Stromal cell of bone marrow (primary cell): Measurements from ENCODE around the gene PRIMA1.

Experiments
- DNase-seq: peaks from one replicate; pipeline ENCODE4 v3.0.0-alpha.2; 2012; ENCODE audit warnings: low read depth

The PRIMA1 gene

DNA sequence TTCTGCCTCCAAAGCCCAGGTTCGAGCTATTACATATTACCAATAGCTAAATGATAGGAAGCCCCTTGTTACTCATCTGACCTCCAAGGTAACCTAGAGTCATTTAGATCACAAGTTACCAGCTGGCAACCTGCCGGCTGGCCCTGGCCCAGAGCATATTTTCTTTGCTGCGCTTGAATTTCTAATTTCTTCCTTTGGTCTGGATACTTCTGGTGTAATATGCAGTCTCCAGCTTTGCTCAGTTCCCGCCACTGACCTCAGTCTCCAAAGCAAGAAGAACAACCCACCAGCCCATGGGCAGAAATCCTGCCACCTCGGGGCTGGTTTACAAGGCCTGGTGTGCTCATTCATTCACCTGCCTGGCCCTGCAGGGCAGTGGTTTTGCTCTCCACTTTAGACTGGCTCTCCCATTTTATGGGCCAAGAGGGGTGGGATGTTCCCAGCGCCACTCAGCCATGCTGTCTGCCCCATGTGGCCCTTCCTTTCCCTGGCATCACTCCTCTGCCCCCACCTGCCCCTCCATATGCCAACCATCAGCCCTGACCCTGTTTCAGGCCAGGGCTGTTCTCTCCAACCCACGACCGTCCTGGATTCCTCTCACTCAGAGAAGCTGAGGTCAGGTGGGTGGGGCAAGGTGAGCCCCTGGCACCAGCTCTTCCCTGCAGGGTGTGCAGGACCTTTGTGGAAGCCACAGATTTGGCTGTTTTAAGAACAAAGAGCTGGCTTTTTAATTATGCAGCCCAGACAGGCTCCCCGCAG lies 76.0 kb downstream of the PRIMA1 start:
- no peak for DNase-seq

DNA sequence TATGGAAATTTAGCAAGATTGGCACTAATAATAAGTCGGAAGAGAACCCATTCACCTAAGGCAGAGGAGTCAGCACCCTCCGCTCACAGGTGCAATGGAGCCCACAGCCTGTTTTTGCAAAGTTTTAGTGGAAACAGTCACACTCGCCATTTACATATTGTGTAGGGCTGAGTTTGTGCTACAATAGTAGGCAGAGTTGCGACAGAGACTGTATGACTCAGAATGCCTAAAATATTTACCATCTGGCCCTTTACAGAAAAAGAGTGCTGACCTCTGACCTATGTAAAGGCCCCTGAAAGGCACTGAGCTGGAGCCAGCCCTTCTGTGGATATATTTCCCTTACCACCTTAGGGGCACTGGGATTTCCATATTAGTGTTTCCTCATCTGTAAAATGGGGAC lies 79.0 kb downstream of the PRIMA1 start:
- DNase-seq = no peak

DNA sequence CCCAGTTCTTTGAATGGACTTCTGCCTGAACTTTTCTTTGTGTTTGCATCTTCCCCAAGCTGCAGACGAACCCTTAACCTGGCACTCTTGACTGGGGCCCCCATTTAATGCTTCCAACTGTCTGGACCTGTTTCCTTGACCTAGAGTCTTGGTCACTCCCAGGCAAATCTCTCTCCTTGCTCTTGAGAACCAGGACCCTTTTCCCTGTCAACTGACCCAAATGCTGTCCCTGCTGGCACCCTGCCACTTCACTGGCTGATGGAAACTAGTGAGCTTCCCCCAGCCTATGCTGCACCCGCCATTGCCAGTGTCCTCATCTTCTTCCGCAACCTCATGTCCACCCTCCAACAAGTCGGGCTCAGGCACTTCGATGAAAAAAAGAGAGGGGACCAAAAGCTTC lies 79.5 kb downstream of the PRIMA1 start:
- DNase-seq = no peak

DNA sequence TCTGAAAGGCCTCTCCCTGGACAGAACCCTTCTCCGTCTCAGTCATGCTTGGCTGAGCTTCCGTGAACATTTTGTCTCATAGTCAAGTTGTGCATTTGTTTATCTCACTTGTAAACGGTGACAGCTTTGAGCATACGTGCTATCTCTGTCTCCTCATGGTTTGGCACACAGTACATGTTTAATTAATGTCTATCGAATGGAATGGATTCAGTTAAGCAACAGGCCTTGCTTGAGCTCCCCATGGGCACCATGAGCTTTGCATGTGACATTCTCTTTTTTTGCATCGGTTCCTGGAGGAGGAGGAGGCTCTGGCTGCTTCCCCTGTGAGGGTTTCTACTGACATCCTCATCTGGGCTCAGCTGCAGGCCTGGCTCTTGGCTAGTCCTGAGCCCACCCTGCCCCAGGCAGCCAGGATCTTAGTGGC lies 80.0 kb downstream of the PRIMA1 start:
- DNase-seq = no peak

DNA sequence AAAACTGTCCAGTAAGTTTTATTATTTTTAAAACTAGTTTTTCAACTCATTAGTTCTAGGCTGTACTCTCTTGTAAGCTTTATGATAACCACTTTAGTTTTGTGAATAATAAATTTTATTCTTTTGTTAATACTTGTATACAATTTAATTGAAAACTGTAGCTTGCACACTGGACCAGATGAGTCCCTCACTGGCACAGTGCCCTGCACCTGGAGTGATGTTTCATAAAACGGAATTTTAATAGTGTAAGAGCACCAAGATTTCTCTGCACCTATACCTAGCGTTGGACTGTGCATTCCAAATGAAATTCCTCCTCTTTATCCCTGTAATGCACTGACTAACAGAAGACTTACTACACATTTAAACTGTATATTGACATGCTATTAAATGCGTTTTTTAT lies 80.8 kb downstream of the PRIMA1 start:
- DNase-seq = no peak

DNA sequence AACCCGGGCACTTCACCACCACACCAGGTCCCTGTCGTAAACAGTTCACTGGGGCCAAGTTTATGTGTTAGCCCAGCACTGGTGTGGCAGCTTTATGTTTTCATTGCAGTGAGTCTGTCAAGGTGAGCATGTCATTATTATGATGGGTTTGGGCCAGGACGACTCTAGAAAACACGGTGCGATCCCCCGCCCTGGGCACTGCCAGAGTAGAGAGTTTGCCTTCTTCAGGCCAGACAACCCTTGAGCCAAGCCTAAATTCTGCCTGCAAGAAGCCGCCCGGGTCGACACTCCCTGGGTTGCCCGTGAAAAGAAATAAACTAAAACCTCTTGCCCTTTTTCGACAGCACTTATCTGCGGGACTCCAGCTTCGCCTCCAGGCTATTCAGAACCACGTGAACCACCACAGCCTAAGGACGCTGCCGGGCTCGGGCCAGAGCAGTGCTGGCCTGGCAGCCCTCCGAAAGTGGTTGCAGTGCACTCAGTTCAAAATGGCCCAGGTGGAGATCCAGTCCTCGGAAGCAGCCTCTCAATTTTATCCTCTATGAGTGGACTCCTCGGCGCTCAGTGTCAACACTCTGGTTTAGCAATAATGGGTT lies 81.8 kb downstream of the PRIMA1 start:
- no peak for DNase-seq

DNA sequence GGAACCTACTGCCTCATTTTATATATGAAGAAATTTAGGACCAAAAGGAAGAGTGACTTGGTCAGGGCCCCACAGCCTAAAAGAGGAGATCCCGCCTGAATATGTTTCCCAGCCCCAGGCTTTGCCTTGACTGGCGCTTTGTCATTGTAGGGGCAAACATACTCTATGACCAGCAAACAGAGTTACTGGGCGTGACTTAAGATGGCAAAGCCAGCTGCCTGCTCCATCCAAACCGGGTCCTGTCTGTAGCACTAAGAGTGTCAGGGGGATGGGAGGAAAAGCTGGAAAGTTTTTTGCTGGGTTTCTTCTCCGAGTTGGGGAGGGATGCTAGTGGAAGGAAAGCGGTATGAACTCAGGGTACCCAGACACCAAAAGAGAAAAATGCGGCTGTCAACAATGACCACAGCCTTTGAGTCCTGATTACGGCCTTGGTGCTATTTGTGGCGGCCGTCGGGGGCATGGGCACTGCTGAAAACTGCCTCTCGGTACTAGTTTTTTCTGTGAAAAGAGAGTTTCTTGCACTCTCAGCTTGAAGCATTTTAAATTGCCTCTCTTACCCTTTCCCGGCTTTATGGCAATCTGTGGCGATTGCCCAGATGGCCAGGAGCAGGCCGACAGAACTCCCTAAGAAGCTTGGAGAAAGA lies 82.7 kb downstream of the PRIMA1 start:
- DNase-seq = no peak

DNA sequence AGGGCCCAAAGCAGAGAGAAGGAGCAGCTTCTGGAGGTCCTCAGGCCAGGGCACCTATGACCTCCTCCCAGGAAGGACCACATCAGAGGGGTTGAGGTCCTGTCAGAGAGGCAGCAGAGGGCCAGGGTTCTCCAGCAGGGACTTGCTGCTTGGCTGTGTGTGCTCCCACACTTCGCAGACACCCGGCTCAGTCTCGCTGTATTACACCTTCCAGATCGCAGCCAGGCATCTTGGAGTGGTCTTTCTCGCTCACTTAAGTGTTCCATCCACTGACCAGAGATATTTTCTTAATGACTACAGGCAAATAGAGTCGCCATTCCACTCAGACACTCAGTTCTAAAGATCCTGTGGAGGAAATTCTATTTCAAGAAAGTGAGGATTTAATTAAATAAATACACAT lies 84.3 kb downstream of the PRIMA1 start:
- DNase-seq = no peak

DNA sequence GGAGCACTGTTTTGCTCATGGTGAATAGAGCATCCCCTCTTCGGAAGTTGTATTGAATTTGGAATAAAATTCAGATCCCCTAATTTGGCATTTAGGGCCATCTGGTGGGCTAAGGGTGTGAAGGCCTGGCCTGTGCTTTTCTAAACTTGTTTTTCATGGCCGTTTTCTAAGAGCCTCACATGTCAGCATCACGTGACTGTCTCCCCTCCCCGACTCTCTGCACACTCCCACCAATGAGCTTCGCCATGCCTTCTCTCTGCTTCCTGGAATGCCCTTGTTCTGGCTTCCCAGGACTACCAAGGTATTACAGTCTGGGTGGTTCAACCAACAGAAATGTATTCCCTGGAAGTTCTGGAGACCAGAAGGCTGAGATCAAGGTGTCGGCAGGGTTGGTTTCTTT lies 85.3 kb downstream of the PRIMA1 start:
- no peak for DNase-seq

DNA sequence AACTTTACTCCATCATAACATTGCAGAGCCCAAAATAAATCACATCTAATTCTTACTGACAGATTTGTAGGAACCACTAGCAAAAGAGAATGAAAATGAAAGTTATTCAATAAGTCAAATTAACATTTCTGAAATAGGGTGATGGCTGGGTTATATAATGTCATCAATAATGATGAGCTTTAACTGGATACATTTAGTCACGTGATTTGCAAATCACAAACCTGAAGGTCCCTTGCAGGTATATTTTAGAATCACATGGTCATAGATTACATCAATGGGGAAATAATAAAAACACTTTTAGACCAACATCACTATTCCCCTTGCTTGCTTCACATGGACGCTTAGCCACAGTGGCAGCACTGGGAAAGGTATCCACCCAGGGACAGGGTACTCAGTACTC lies 86.7 kb downstream of the PRIMA1 start:
- no peak for DNase-seq

DNA sequence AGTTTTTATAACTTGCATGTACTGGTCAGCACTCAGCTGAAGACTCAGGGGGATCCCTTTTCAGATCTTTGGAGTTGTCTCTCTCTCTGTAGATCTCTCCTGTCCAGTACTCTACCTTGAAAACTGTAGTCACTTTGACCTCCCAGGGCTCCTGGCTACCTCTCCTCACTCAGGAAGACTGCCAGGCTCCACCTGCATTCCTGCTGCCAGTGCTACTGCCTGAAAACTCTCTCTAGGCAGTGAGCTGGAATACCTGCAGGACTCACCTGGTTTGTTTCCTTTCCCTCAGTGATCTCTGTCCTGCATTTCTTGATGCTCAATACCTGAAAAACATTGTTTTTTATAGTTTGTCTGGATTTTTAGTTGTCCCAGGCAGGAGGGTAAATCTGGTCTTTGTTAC lies 87.4 kb downstream of the PRIMA1 start:
- DNase-seq = no peak

DNA sequence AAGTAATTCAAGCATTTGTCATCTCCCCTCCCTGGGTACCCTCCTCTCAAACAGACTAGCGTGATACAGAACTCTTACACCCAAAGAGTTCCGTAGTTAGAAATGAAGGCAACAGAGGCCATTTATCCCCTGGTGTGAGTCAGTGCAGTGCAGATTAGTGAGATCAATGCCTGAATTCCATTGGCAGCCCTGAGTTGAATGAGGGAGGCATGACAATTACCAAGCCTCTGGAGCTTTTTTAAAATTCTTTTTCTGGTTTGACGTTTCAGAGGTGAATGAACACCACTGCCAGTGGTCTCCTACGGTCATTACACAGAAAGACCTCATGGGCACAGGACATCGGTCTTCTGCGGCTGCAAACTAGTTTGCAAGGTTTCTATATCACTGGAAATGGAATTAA lies 94.4 kb downstream of the PRIMA1 start:
- no peak for DNase-seq

DNA sequence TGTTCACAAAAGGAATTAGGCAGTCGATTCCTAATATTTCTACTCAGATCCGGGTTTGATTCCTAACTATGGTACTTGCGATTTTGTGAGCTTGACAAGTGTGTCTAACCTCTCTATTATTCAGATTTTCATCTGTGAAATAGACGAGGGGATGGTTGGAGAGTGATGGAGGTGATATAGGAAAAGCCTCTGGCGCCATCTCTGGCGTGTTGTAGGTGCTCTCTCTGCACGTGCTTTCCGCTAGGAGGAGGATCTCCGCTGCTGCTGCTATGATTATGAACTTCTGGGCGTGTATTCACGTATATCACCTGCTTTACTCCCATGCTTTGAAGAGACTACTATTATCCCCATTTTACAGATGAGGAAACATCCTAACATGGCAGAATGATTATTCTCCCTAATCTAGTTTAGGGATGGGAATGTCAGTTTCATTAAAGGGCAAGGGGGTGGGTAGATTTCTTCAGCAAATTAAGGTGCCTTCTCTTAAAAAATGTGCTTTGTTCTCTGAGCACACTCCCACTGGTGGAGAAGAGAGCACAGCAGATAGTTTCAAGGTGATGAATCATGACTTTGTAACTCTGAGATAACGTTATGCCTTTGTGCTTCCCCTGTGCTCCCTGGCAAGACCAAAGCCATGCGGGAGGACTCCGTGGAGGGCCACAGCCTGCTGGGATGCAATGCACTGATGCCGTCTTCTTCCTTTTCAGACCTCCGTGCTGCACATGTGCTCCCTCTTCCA lies 97.1 kb downstream of the PRIMA1 start:
- DNase-seq = no peak

DNA sequence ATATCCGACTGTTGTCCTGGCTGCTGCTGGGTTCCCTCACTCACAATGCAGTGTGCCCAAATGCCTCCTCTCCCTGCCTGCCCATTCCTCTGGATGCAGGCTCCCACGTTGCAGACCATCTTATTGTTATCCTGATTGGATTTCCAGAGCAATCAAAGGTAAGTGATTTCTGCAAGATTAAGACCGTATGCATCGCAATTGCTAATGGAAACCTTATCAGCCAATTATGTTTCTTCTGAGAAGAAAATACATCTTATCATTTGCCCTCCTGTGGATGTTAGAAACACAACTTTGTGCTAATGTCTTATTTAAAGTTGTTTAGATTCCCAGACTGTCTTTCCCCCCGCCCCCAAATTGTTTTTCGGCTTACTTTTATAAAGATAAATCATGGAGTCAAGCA lies 98.1 kb downstream of the PRIMA1 start:
- no peak for DNase-seq

DNA sequence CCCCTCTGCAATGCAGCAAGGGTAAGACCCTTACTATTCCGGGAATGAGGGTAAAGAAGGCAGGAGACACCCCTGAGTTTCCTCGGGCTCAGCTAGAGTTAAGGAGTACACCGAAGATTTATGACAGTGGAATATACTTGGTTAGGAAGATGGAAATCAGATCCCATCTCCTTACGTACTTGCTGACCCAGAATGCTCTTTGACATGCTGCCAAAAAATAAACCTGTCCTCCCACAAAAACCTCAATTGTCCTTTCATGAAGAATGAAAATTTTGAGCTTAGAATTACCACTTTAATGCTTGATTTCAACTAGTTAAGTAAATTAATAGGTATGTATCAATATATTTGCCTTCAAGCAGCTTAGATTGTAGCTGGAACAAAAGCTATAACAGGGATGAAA lies 99.5 kb downstream of the PRIMA1 start:
- no peak for DNase-seq

DNA sequence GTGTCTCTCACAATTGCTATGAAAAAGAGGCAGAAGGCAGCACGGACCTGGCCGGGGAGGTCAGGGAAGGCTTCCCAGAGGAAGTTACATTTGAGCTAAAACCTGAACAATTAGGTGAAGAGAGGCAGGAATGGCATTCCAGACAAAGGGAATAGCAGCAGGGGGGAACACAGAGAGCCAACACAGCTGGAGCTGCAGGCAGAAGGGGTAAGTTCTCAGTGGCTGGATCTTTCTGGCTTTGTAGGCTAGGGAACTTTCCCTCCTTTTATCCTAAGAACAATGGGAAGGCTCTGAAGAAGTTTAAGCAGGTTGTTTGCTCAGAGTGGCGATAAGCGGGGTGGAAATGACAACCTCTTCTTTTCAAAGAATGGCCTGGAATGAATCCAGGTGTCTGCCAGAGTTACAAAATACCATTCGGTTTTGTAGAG lies 100.0 kb downstream of the PRIMA1 start:
- no peak for DNase-seq

DNA sequence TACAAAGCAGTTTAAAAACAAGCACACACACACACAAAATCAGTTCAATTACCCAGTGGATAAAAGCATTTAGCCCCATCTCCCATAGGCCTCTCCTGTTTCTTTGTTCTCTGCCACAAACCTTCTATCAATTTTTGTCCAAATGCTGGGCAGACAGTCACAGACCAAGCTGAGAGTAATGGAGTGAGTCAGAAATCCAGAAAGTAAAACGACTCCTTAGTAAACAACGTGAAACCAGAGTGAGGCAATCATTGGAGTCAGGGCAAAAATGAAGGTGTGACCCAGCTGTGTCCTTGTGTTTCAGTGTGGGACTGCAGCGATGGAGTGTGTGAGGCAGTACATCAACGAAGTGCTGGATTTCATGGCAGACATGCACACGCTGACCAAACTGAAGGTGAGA lies 102.0 kb downstream of the PRIMA1 start:
- DNase-seq = no peak

DNA sequence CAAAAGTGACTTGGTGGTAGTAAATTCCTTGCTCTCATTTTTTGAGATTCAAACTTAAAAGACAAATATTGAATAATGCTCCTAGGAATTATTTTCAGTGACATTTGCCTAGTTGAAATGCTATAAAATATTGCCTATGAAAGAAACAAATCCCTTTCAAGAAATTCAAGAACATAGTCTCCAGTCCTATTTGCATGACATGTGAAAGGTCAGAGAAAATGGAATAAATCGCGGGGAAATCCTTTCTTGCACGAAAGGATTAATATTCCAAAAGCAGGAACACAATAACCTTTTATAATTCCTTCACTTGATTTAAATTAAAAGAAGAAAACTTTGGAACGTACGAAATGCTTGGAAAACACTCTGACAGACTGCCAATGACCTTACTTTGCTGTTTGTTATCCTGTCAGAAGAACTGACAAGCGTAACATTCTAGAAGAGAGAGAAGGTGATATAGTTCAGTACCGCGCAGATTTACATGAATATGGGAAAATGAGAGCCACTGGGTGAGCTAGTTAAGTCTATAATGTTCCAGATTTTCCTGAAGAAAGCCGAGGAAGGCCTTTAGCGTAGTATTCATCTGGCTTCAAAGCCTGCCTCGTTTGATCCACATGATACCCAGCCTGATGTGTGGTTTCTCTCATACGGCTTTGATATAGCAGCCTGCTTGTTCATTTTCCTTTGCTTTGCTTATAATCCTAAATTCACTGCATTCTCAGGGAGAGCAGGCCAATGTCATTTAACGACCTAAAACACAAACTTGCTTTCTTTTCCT lies 103.0 kb downstream of the PRIMA1 start:
- no peak for DNase-seq

DNA sequence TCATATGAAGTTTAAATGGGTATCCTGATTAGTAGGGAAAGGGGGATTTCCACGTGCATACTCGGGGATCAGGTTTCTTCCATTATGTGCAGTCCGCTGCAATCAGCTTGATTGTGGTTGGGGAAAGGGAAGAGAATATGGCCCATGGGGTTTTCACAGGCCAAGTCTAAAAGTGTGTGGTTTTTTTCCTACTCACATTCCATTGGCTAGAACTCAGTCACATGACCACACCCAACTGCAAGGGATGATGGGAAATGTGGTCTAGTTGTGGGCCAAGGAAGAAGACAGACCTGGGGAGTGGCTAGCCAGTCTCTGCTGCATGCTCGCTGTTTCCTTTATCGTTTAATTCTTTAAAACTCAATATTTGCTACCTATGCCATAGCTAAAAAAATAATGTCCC lies 105.1 kb downstream of the PRIMA1 start:
- no peak for DNase-seq

DNA sequence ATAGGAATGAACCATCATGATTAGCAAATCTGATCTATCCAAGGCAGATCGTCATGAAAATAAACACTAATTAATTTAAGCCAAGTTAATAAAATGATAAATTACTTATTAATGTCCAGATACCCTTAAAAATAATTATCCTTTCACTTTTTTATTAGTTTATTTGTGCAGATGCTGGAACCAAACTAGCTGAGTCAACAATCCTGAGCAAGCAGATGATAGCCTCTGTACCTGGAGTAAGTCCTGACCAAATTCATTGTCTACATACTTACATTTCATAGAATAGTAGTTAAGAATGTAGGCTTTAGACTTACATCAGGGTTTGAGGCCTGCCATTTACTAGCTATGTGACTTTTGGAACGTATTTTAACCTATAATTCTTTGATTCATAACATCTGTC lies 105.8 kb downstream of the PRIMA1 start:
- no peak for DNase-seq

DNA sequence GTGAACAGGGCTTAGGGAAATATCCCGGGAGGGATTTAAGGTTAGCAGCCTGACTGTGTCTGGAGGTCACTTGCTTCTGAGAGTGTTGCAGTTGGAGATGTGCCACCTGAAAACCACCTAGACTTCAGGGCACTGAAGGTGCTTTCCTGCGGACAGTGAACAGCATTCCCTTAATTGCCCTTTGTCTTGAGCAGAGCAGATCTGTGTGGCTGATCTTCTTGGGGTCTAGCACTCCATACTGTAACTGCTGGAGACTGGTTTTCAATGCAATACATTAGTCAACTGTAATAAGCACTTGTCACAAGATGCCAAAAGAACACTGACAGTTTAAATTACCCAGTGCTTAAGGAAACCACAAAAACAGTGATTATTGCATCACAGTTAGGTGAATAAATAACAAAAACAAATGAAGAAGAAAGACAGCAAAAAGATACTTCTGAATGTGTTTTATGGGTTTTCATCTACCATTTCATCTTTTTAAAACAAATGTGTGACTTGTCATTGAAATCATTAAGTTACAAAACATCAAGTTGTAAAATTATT lies 111.8 kb downstream of the PRIMA1 start:
- DNase-seq = no peak

DNA sequence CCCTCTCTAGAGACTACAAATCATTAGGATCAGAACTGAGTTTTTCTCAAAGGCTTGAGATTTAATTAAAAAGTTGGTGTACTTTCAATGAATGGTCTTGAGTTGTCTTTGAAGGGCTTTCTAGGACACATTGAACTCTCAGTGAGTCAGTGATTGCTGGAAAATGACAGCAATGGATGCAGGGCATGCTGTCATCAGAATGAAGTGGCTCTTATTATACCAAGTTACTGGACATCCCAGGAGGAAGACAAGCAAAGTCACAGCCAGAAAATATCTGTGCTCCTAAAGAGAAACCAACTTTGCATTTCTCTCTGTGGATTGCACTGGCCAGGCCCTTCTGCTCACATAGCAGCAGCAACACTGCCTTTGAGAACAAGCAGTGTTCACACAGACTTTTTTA lies 112.6 kb downstream of the PRIMA1 start:
- no peak for DNase-seq
